ENCODE measurements around the gene PARK7. TPM values are rescaled to one million over a fixed set of nuclear protein-coding genes. Genes with fewer than 3 reads are reported as not detected.

The PARK7 gene
- total RNA-seq, 2 donors from 2014 or later: 206 to 266 TPM

DNA sequence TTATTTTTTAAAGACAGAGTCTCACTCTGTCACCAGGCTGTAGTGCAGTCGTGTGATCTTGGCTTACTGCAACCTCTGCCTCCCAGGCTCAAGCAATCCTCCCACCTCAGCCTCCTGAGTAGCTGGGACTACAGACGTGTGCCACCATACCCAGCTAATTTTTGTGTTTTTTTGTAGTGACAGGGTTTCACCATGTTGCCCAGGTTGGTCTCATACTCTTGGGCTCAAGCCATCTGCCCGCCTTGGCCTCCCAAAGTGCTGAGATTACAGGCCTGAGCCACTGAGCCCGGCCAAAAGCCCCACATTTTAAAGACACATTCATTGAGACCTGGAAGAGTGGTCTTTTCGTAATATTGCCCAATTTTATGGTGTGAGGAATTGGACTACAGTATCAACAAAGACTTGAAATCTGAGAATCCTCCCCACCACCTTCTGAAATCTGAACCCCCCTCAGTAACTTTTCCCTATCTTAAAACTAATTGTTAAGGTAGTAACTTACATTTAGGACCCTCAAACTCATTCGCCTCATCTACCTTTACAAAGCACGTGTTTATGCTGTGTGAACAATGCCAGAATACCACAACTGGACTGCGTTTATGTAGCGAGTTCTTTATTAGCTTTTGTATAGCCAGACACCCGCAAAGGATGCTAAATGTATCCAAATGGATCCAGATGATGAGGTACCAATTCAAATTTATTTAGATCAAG is 61.9 kb downstream of the PARK7 start:
- H3K27me3 ChIP-seq: no peaks in the 10 kb centered on the region
- TF ChIP-seq CTCF (IDR thresholded peaks at IDR 0.05): no peak
- H3K9me3 ChIP-seq: no peaks in the 10 kb centered on the region
- peak; percentile 34 for DNase-seq (ENCODE audit: low spot score)
- peak overlapping the region; percentile 16 to 93 for H3K4me3 ChIP-seq
- no peak overlapping the region for H3K27ac ChIP-seq
- no peaks in the 10 kb centered on the region for H3K36me3 ChIP-seq
- H3K4me1 ChIP-seq: peaks cover 0 to 38% of the 10 kb centered on the region in 2 donors

DNA sequence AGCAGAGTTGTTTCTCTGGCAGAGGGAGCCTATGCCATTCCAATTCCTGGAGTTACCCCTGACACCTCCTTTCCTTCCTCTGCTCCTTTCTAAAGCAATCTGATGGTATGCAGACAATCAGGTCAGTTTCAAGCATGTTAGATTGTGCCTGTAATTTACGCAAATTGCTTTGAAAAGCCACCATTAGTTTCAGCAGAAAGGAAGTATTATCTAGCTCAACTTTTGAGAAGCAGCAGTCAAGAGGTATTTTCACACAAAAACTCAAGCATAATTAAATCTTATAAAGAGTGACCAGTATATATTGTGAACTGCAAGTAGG is 62.4 kb downstream of the PARK7 start:
- H3K27ac ChIP-seq: no peak overlapping the region

DNA sequence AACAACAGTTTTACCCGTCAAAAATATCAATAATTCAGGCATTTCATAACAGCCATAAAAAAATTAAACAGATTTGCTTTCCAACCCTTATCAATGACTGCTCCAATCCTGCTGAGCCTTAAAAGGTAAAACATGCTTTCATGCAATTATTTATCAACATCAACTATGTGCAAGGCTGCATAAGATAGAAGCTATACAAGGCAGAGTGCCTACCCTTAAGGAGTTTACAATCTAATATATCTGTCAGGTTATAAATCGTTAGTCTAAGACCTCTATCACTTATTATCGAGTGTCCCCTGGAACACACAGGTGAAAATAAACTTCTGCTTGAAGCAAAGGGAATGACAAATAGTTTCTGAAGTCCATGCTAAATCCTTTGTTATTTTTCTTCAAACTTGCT is 62.8 kb downstream of the PARK7 start:
- Histone ChIP-seq H3K4me3 (peak overlapping the region; percentile 84 to 93), H3K9me3 (no peaks in the 10 kb centered on the region), H3K27ac (no peak overlapping the region), H3K27me3 (no peaks in the 10 kb centered on the region), H3K4me1 (peaks cover 0 to 45% of the 10 kb centered on the region in 2 donors), H3K36me3 (no peaks in the 10 kb centered on the region)
- DNase-seq (ENCODE audit: low spot score): no peak
- no peak for TF ChIP-seq CTCF (IDR thresholded peaks at IDR 0.05)

More for the DNA sequence above, 62.4 kb downstream of the PARK7 start:
- Histone ChIP-seq H3K4me3 (peak overlapping the region; percentile 16 to 93), H3K36me3 (no peaks in the 10 kb centered on the region), H3K9me3 (no peaks in the 10 kb centered on the region), H3K4me1 (peaks cover 0 to 41% of the 10 kb centered on the region in 2 donors), H3K27me3 (no peaks in the 10 kb centered on the region)
- no peak for TF ChIP-seq CTCF (IDR thresholded peaks at IDR 0.05)
- no peak for DNase-seq (ENCODE audit: low spot score)

DNA sequence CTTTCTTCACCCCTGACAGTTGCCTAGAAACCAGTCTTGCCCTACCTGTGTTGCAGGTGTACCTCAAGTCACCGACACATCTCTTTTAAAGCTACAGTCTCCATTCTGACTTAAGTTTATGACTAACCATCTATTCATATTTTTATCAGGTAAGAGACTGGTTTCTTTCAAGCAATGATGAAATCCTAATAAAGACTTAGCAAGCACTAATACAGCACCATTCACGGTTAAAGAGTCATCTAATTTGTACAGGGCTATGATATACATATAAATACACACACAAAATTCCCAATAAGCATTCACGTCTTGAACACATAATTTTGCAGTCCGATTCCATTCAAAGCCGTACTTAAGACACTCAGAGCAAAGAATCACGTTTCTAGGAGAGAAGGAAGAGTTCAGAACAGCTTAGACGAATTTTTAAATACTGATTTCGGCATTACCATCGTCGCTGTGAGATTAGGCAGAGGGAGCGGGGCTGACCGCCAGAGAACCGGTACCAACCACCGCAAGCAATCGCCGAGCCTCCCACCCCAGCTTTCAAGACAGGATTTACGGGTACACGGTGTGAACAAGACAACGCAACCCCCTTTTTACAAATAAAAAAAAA is 63.7 kb downstream of the PARK7 start:
- peak overlapping the region; percentile 84 to 93 for H3K4me3 ChIP-seq
- H3K4me1 ChIP-seq: peaks cover 0 to 45% of the 10 kb centered on the region in 2 donors
- DNase-seq (ENCODE audit: low spot score): no peak
- H3K27ac ChIP-seq: peak overlapping the region; percentile 92 to 98
- no peaks in the 10 kb centered on the region for H3K36me3 ChIP-seq
- H3K27me3 ChIP-seq: no peaks in the 10 kb centered on the region
- no peak for TF ChIP-seq CTCF (IDR thresholded peaks at IDR 0.05)
- no peaks in the 10 kb centered on the region for H3K9me3 ChIP-seq

- Histone ChIP-seq H3K4me3 (peak overlapping the region; percentile 84 to 93), H3K9me3 (no peaks in the 10 kb centered on the region), H3K27me3 (no peaks in the 10 kb centered on the region), H3K4me1 (peaks cover 0 to 45% of the 10 kb centered on the region in 2 donors), H3K36me3 (no peaks in the 10 kb centered on the region), H3K27ac (peak overlapping the region; percentile 92 to 98)
- DNase-seq (ENCODE audit: low spot score): no peak
- TF ChIP-seq CTCF (IDR thresholded peaks at IDR 0.05): no peak
These were observed 64.2 kb downstream of the PARK7 start for GRCh38 chr1:8025671-8026144.
